ENCODE measurements around the gene SYT14. TPM values are rescaled to one million over a fixed set of nuclear protein-coding genes. Genes with fewer than 3 reads are reported as not detected.

Gene SYT14
- total RNA-seq, 4 donors from 2014 or later, result 0.04 to 2.8 (median 0.12) TPM; not detected in 1

GRCh38 chr1:210200124-210200736 is 262.2 kb downstream of the SYT14 start:
- TF ChIP-seq, protein P1, sequence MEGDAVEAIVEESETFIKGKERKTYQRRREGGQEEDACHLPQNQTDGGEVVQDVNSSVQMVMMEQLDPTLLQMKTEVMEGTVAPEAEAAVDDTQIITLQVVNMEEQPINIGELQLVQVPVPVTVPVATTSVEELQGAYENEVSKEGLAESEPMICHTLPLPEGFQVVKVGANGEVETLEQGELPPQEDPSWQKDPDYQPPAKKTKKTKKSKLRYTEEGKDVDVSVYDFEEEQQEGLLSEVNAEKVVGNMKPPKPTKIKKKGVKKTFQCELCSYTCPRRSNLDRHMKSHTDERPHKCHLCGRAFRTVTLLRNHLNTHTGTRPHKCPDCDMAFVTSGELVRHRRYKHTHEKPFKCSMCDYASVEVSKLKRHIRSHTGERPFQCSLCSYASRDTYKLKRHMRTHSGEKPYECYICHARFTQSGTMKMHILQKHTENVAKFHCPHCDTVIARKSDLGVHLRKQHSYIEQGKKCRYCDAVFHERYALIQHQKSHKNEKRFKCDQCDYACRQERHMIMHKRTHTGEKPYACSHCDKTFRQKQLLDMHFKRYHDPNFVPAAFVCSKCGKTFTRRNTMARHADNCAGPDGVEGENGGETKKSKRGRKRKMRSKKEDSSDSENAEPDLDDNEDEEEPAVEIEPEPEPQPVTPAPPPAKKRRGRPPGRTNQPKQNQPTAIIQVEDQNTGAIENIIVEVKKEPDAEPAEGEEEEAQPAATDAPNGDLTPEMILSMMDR (IDR thresholded peaks at IDR 0.05), result no peak
- no peak for TF ChIP-seq POLR2A (IDR thresholded peaks at IDR 0.05)
- 46 to 49% methylated on average over 3 of the region's 3 CpGs for WGBS, 2 donors

DNA sequence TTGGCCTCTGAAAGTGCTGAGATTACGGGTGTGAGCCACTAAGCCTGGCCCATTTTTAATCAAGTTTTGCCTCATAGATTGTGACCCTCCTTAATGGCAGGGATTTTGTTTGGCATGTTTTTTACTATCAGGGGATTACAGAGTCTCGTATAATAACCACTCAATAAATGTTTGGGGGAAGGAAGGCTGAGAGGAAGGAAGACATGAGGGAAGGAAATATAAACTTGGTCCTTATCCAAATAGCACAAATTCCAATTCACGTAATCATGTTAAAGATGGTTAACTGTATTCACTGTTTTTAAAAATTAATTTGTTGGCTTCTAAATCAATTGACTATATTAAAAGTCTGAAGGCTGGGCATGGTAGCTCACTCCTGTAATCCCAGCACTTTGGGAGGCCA is 263.7 kb downstream of the SYT14 start:
- 53 to 59% methylated on average over 3 of the region's 3 CpGs for WGBS, 2 donors
- H3K4me3 ChIP-seq (ENCODE audit: low read depth, poor library complexity, severe bottlenecking), result no peak overlapping the region
- DNase-seq (ENCODE audit: low spot score in 2 of 2), result no peak
- intact Hi-C loops (cut with DNase I; ENCODE audit: low total_unique reads), result loop anchor here (10.0 kb wide), 1 partner anchor 103 kb away; no protein-coding TSS in a partner anchor
- TF ChIP-seq, protein P1 (IDR thresholded peaks at IDR 0.05), result no peak
- no peak for TF ChIP-seq POLR2A (IDR thresholded peaks at IDR 0.05)

More at GRCh38 chr1:210200124-210200736, 262.2 kb downstream of the SYT14 start:
- no peak overlapping the region for H3K4me3 ChIP-seq (ENCODE audit: low read depth, poor library complexity, severe bottlenecking)
- intact Hi-C loops (cut with DNase I; ENCODE audit: low total_unique reads), result loop anchor here (10.0 kb wide), 1 partner anchor 105 kb away; no protein-coding TSS in a partner anchor
- DNase-seq (ENCODE audit: low spot score in 2 of 2), result no peak

DNA sequence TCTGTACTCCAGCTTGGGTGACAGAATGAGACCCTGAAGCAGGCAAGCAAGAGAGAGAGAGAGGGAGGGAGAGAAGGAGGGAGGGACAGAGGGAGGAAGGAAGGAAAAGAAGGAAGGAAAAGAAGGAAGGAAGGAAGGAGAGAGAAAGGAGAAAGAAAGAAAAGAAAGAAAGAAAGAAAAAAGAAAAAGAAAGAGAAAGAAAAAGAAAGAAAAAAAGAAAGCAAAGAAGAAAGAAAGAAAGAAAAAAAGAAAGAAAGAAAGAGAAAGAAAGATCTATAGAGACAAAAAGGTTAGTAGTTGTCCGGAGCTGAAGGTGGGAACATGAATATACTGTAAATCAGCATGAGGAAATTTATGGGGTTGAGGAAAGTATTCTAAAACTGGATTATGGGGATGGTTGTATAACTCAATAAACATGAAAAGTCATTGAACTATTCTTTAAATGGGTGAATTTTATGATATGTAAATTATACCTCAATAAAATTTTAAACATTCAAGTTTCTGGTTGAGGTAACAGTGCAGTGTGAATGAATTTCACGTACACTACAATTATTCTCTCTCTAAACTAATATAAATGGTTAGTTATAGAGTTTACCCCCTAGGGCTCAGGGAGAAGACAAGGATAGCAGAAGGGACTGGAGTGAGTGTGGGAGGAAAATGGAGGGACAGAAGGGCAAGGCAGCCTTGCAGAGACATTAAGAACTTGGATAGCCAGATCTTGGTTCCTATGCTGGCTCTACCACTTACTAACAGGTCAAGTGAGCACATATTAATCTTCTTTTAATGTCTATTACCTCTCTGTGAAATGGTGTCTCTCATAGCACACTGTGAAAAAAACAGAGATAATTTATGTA is 269.8 kb downstream of the SYT14 start:
- intact Hi-C loops (cut with DNase I; ENCODE audit: low total_unique reads), result loop anchor here (10.0 kb wide), 1 partner anchor 97 kb away; no protein-coding TSS in a partner anchor
- H3K4me3 ChIP-seq (ENCODE audit: low read depth, poor library complexity, severe bottlenecking), result no peak overlapping the region
- 80 to 86% methylated on average over 2 of the region's 2 CpGs for WGBS, 2 donors
- DNase-seq (ENCODE audit: low spot score in 2 of 2), result no peak
- TF ChIP-seq, protein P1 (IDR thresholded peaks at IDR 0.05), result no peak
- TF ChIP-seq POLR2A (IDR thresholded peaks at IDR 0.05), result no peak

DNA sequence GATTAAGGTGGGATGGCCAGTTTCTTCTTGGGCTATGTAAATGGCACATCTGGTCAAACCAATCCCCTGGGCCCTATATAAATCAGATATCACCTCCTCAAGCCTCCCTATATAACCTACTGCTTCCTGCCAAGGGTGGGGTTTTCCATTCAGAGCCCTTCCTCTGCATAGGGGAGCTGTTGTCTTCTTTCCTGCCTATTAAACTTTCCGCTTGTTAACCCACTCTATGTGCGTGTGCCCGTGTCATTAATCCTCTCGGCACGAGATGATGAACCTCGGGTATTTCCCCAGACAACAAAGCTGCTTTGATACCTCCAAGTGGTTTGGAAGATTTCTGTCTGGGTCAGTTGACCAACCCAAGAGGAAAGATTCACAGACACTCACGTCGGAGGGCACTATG is 275.3 kb downstream of the SYT14 start:
- 80% methylated on average over 8 of the region's 8 CpGs for WGBS, 2 donors
- no peak for TF ChIP-seq POLR2A (IDR thresholded peaks at IDR 0.05)
- TF ChIP-seq, protein P1 (IDR thresholded peaks at IDR 0.05), result no peak
- intact Hi-C loops (cut with DNase I; ENCODE audit: low total_unique reads), result no loop called here
- no peak overlapping the region for H3K4me3 ChIP-seq (ENCODE audit: low read depth, poor library complexity, severe bottlenecking)
- DNase-seq (ENCODE audit: low spot score in 2 of 2), result no peak

GRCh38 chr1:210214573-210215409 is 276.8 kb downstream of the SYT14 start:
- intact Hi-C loops (cut with DNase I; ENCODE audit: low total_unique reads), result no loop called here
- 66 to 68% methylated on average over 4 of the region's 4 CpGs for WGBS, 2 donors
- no peak for DNase-seq (ENCODE audit: low spot score in 2 of 2)
- no peak overlapping the region for H3K4me3 ChIP-seq (ENCODE audit: low read depth, poor library complexity, severe bottlenecking)
- no peak for TF ChIP-seq POLR2A (IDR thresholded peaks at IDR 0.05)
- TF ChIP-seq, protein P1 (IDR thresholded peaks at IDR 0.05), result no peak
